ENCODE measurements around the gene CCNK.

DNA sequence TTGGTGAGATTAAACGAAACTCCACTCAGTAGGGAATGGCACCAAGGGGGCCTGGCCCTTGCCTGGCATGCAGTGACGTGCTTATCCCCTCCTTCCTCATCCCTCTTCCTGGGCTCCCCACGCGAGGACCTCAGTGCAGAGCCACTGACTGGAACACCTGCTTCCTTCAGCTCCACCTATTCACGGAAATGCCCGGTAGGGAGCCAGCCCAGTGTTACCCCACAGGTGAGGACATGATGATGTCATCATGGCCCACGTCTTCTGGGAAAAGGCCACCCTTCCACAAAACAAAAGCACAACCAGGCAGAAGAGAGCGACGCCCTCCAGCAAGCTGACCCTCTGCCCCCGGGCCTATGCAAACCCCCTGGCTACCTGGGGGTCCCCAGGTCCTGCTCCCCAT lies 80.7 kb downstream of the CCNK start:
- TF ChIP-seq, protein P1, sequence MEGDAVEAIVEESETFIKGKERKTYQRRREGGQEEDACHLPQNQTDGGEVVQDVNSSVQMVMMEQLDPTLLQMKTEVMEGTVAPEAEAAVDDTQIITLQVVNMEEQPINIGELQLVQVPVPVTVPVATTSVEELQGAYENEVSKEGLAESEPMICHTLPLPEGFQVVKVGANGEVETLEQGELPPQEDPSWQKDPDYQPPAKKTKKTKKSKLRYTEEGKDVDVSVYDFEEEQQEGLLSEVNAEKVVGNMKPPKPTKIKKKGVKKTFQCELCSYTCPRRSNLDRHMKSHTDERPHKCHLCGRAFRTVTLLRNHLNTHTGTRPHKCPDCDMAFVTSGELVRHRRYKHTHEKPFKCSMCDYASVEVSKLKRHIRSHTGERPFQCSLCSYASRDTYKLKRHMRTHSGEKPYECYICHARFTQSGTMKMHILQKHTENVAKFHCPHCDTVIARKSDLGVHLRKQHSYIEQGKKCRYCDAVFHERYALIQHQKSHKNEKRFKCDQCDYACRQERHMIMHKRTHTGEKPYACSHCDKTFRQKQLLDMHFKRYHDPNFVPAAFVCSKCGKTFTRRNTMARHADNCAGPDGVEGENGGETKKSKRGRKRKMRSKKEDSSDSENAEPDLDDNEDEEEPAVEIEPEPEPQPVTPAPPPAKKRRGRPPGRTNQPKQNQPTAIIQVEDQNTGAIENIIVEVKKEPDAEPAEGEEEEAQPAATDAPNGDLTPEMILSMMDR (conservative IDR thresholded peaks at IDR 0.05): no peak
- no peak for TF ChIP-seq ZFX (IDR thresholded peaks at IDR 0.05)

Data from C4-2B (cell line).